ENCODE data around the gene NDNF. TPM values are rescaled to one million over a fixed set of nuclear protein-coding genes. Genes with fewer than 3 reads are reported as not detected.
A peak's percentile ranks its signal among the peaks of the same experiment; 100 is the strongest.

NDNF gene
- total RNA-seq, 1 experiment from 2014 or later, result 0.04 TPM

DNA sequence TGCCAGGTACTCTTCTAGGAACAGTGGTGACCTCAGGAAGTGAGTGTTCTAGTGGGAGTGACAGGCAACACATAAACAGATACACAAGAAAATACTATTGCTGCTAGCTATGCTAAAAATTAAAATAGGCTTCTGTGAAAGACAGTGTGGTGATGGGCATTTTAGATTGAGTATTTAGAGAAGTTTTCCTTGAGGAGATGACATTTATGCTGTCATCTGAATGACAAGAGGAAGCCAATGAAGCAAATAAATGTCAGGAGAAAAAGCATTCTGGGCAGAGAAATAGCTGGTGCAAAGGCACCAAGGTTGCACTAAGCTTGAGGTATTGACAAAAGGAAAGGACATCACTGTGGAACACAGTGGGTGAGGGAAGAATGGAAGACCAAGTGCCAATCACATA lies 18.0 kb downstream of the NDNF start:
- Histone ChIP-seq H3K4me2 (ENCODE audit: low read length) (no peak overlapping the region), H3K27ac (ENCODE audit: low read length) (no peak overlapping the region)

DNA sequence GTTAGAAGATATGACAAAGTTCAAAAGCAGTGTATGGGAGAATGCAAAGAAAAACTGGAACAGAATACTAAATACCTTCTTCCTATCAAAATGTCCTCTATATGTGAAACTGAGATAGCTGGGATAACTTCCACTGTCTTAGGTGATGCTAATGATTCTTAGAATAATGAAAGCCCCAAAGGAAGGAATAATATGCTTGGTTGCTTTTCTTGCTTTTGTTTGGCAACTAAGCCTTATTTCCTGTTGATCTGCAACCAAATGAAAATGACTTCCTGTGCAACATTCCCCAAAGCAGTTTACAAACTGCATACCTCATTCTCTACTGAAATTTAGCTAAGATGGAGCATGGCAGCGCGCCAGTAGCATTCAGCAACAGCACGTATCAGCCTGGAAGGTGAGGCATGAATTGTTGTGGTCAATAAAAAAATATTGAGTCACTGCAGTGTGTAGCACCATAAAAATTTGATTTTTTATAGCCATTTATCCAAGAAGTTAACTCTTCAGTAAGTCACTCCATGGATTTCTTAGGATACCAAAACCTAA lies 18.7 kb downstream of the NDNF start:
- no peak for TF ChIP-seq EZH2phosphoT487 (IDR thresholded peaks at IDR 0.05; ENCODE audit: borderline replicate concordance, low read length)
- TF ChIP-seq, protein P1, sequence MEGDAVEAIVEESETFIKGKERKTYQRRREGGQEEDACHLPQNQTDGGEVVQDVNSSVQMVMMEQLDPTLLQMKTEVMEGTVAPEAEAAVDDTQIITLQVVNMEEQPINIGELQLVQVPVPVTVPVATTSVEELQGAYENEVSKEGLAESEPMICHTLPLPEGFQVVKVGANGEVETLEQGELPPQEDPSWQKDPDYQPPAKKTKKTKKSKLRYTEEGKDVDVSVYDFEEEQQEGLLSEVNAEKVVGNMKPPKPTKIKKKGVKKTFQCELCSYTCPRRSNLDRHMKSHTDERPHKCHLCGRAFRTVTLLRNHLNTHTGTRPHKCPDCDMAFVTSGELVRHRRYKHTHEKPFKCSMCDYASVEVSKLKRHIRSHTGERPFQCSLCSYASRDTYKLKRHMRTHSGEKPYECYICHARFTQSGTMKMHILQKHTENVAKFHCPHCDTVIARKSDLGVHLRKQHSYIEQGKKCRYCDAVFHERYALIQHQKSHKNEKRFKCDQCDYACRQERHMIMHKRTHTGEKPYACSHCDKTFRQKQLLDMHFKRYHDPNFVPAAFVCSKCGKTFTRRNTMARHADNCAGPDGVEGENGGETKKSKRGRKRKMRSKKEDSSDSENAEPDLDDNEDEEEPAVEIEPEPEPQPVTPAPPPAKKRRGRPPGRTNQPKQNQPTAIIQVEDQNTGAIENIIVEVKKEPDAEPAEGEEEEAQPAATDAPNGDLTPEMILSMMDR (conservative IDR thresholded peaks at IDR 0.05; ENCODE audit: low read depth, low read length), result no peak
- TF ChIP-seq EZH2 (IDR thresholded peaks at IDR 0.05; ENCODE audit: low read length, unreplicated experiment), result no peak
- Histone ChIP-seq H3K4me3 (ENCODE audit: low read length) (no peak overlapping the region), H3K4me1 (ENCODE audit: insufficient read depth, low read length) (peaks cover 9% of the 10 kb centered on the region; the same call in 1 of the 2 replicates), H3K9ac (ENCODE audit: low read length) (no peak overlapping the region), H3K36me3 (ENCODE audit: low read depth, low read length) (no peaks in the 10 kb centered on the region), H3K4me2 (ENCODE audit: low read length) (peak overlapping the region; percentile 22), H3K79me2 (ENCODE audit: low read length) (no peaks in the 10 kb centered on the region), H2AFZ (ENCODE audit: low read length) (no peak overlapping the region), H3K27me3 (ENCODE audit: low read length) (peaks cover 17% of the 10 kb centered on the region), H3K9me3 (ENCODE audit: low read length) (no peaks in the 10 kb centered on the region), H3K9me2 (replicated peaks; ENCODE audit: low read length) (no peaks in the 10 kb centered on the region), H3K27ac (ENCODE audit: low read length) (no peak overlapping the region), H4K20me1 (ENCODE audit: low read length) (no peaks in the 10 kb centered on the region), H3F3A (ENCODE audit: low read length, unreplicated experiment) (no peaks in the 10 kb centered on the region)
- ChIA-PET POLR2A (ENCODE audit: unreplicated experiment) (no interaction called here), CTCF (no interaction called here)
- ATAC-seq (peak; percentile 70), DNase-seq (peak; percentile 78)
- intact Hi-C loops (cut with micrococcal nuclease), result loop anchor here (5.0 kb wide), 1 partner anchor 131 kb away; the partner anchor contains the start of gene PRDM5
- BruUV-seq (replicated peaks), result no TSS peak

More for the DNA sequence above, 18.0 kb downstream of the NDNF start:
- DNase-seq (no peak), ATAC-seq (no peak)
- CTCF ChIA-PET, result no interaction called here
- Histone ChIP-seq H3K9me2 (replicated peaks; ENCODE audit: low read length) (no peaks in the 10 kb centered on the region), H2AFZ (ENCODE audit: low read length) (no peak overlapping the region), H4K20me1 (ENCODE audit: low read length) (no peaks in the 10 kb centered on the region), H3F3A (ENCODE audit: low read length, unreplicated experiment) (no peaks in the 10 kb centered on the region), H3K36me3 (ENCODE audit: low read depth, low read length) (no peaks in the 10 kb centered on the region), H3K4me3 (ENCODE audit: low read length) (no peak overlapping the region), H3K9ac (ENCODE audit: low read length) (no peak overlapping the region), H3K79me2 (ENCODE audit: low read length) (no peaks in the 10 kb centered on the region), H3K27me3 (ENCODE audit: low read length) (peaks cover 22% of the 10 kb centered on the region), H3K4me1 (ENCODE audit: insufficient read depth, low read length) (peaks cover 9% of the 10 kb centered on the region; the same call in 1 of the 2 replicates), H3K9me3 (ENCODE audit: low read length) (no peaks in the 10 kb centered on the region)
- POLR2A ChIA-PET (ENCODE audit: unreplicated experiment), result no interaction called here
- intact Hi-C loops (cut with micrococcal nuclease), result loop anchor here (5.0 kb wide), 1 partner anchor 132 kb away; the partner anchor contains the start of gene PRDM5
- no TSS peak for BruUV-seq (replicated peaks)
- TF ChIP-seq EZH2phosphoT487 (IDR thresholded peaks at IDR 0.05; ENCODE audit: borderline replicate concordance, low read length), result no peak

DNA sequence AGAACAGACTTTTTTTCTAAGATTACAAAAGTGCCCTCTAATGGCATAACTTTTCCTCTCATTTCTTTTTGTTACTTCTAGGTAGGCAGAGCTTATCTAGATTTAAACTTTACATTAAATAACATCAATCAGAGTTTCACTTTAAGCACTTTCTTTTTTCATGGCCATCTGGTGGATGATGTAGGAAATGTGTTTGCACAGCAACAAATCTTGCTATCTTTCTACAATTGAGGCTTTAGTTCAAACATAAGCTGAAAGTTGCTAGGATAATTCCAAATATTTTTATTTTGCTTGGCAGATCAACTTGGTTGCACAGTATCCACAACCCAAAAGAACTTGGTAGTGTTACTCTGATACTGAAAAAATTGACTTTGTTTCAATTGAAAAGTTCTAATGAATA lies 22.0 kb downstream of the NDNF start:
- Histone ChIP-seq H3K4me1 (ENCODE audit: insufficient read depth, low read length) (peaks cover 9% of the 10 kb centered on the region; the same call in 1 of the 2 replicates), H3K9me3 (ENCODE audit: low read length) (no peaks in the 10 kb centered on the region), H3K9me2 (replicated peaks; ENCODE audit: low read length) (no peaks in the 10 kb centered on the region), H3K4me3 (ENCODE audit: low read length) (no peak overlapping the region), H3F3A (ENCODE audit: low read length, unreplicated experiment) (no peaks in the 10 kb centered on the region), H2AFZ (ENCODE audit: low read length) (no peak overlapping the region), H3K27ac (ENCODE audit: low read length) (no peak overlapping the region), H3K79me2 (ENCODE audit: low read length) (no peaks in the 10 kb centered on the region), H3K36me3 (ENCODE audit: low read depth, low read length) (no peaks in the 10 kb centered on the region), H4K20me1 (ENCODE audit: low read length) (no peaks in the 10 kb centered on the region), H3K4me2 (ENCODE audit: low read length) (no peak overlapping the region), H3K27me3 (ENCODE audit: low read length) (no peaks in the 10 kb centered on the region), H3K9ac (ENCODE audit: low read length) (no peak overlapping the region)
- DNase-seq, result peak; percentile 20
- TF ChIP-seq EZH2 (IDR thresholded peaks at IDR 0.05; ENCODE audit: low read length, unreplicated experiment) (no peak), EZH2phosphoT487 (IDR thresholded peaks at IDR 0.05; ENCODE audit: borderline replicate concordance, low read length) (no peak)
- TF ChIP-seq, protein P1 (conservative IDR thresholded peaks at IDR 0.05; ENCODE audit: low read depth, low read length), result peak; percentile 47
- no TSS peak for BruUV-seq (replicated peaks)
- intact Hi-C loops (cut with micrococcal nuclease), result loop anchor here (1.0 to 5.0 kb wide), 2 partner anchors 128 to 894 kb away; partner anchors contain the start of gene PRDM5
- ChIA-PET CTCF (interaction anchor here (1.0 kb wide), 1 partner anchor 17 kb away, joined by 4 read pairs; no protein-coding TSS in a partner anchor), POLR2A (ENCODE audit: unreplicated experiment) (no interaction called here)
- peak; percentile 42 for ATAC-seq
